OCI-LY3 (cell line): ENCODE measurements around the gene SH3YL1.

ENCODE experiments used
- EZH2phosphoT487 ChIP-seq: fragments of 200-600 bp; shearing (Covaris generic); IDR thresholded peaks from 2 replicates; pipeline ENCODE4 v1.6.1; 2018; ENCODE audit warnings: antibody characterized with exemption, mixed run types, low read depth
- TF ChIP-seq, protein P1 (sequence below): fragments of 200-600, 300-600 bp; sonication (generic); IDR thresholded peaks from 2 replicates; pipeline ENCODE4 v1.5.1; 2014; ENCODE audit warnings: antibody characterized with exemption, low read length, low read depth

DNA sequence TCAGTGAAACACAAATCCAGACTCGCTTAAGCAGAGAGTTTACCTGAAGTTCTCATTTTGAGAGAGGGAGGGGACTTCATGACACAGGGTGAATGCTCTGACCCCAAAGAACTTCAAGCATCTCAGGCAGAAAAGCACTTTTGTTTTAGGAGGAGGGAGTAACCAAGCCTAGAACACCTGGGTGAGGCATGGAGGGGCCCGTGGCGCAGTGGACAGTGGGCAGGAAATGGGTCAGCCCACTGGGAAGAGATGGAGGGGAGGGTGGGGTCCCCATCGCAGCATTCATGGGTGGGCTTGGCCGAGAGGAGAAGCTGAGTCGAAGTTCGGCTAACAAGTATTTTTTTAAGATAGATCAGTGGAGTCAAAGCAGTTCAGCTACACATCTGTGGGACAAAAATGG, 67.9 kb downstream of the SH3YL1 start:
- TF ChIP-seq, protein P1, sequence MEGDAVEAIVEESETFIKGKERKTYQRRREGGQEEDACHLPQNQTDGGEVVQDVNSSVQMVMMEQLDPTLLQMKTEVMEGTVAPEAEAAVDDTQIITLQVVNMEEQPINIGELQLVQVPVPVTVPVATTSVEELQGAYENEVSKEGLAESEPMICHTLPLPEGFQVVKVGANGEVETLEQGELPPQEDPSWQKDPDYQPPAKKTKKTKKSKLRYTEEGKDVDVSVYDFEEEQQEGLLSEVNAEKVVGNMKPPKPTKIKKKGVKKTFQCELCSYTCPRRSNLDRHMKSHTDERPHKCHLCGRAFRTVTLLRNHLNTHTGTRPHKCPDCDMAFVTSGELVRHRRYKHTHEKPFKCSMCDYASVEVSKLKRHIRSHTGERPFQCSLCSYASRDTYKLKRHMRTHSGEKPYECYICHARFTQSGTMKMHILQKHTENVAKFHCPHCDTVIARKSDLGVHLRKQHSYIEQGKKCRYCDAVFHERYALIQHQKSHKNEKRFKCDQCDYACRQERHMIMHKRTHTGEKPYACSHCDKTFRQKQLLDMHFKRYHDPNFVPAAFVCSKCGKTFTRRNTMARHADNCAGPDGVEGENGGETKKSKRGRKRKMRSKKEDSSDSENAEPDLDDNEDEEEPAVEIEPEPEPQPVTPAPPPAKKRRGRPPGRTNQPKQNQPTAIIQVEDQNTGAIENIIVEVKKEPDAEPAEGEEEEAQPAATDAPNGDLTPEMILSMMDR: no peak
- TF ChIP-seq EZH2phosphoT487: no peak
